Left lung (tissue), 14 donors: ENCODE measurements around the gene MYEOV. TPM values are rescaled to one million over a fixed set of nuclear protein-coding genes. Genes with fewer than 3 reads are reported as not detected.

Source experiments
- ATAC-seq: fragments of 200-7000 bp; cut with Tn5 transposase; one replicate; pipeline ENCODE4 v1.9.1; 2020; ENCODE audit warnings: moderate library complexity
- DNase-seq, 4 donors: peaks; one replicate each; pipeline ENCODE4 v3.0.0-alpha.2; 2013 to 2020
- H3K27ac ChIP-seq, 2 donors: fragments of 200-600 bp; sonication (generic) in 1 of 2; one replicate each; pipeline versions ENCODE4 v1.5.0 to v1.8.0; 2020 to 2021
- H3K27me3 ChIP-seq, 2 donors: fragments of 200-600 bp; sonication (generic) in 1 of 2; one replicate each; pipeline versions ENCODE4 v1.5.0 to v1.8.0; 2020 to 2021
- H3K36me3 ChIP-seq, 2 donors: fragments of 200-600 bp; sonication (generic) in 1 of 2; one replicate each; pipeline versions ENCODE4 v1.5.0 to v1.8.0; 2020 to 2021
- H3K4me1 ChIP-seq, 2 donors: fragments of 200-600 bp; one replicate each; pipeline ENCODE4 v1.8.0; 2021
- H3K4me3 ChIP-seq, 2 donors: fragments of 200-600 bp; sonication (generic) in 1 of 2; one replicate each; pipeline versions ENCODE4 v1.5.0 to v1.8.0; 2020 to 2021; ENCODE audit warnings: mild to moderate bottlenecking in 1 of 2
- H3K9me3 ChIP-seq, 2 donors: fragments of 200-600 bp; sonication (generic) in 1 of 2; one replicate each; pipeline versions ENCODE4 v1.5.0 to v1.8.0; 2020 to 2021
- CTCF ChIP-seq, 2 donors: fragments of 200-600 bp; sonication (generic) in 1 of 2; IDR thresholded peaks; one replicate each; pipeline versions ENCODE4 v1.5.0 to v1.8.0; 2021; ENCODE audit warnings: antibody characterized with exemption in 2 of 2
- intact Hi-C, 2 donors: fragments of 100-400 bp; cut with DNase I; formaldehyde crosslinking; loops; one replicate each; pipeline versions ENCODE4 v1.11.2 to v1.14.2; 2022
- long read RNA-seq, 12 donors: library from polyadenylated mRNA in 2 of 12; unstranded in 2 of 12; transcript quantifications; one replicate each; pipeline ENCODE4 v2.0.0 and lab custom pipeline, GENCODE V29; 2019 to 2026
- polyA plus RNA-seq, 6 donors: library from polyadenylated mRNA; unstranded; fragments of 120-200 nt; gene quantifications; one replicate each; pipeline ENCODE4 v1.2.1, GENCODE V29; 2013; ENCODE audit not compliant: insufficient read length in 6 of 6
- total RNA-seq, 2 donors: library from RNA; stranded (reverse); fragmentation: NEBNext Ultra II Directional; extraction: Animal tissue kit (Norgen Biotek cat#: 25700); gene quantifications; one replicate each; pipeline ENCODE4 v1.2.1, GENCODE V29; 2021
- donor health status: DM: no; HTN: yes; CAD: no.
- donor health status: DM: no; HTN: no; CAD: no.

MYEOV gene
- under 1 TPM; 0.47 to 0.85 TPM for total RNA-seq
- polyA plus RNA-seq, result under 1 TPM in 5 of 6 donors, not detected in 1; 0.31 to 0.77 (median 0.44) TPM
- long read RNA-seq, donor 1, partial matches to known transcripts, result 0 of 1 reads
- long read RNA-seq, donor 1, other reads (novel, unspliced or antisense), result 0 of 1 reads
- long read RNA-seq, donor 2, result 0 reads
- long read RNA-seq, donor 3, result 0 reads
- long read RNA-seq, donor 4, result 0 reads
- long read RNA-seq, donor 5, result 0 reads
- long read RNA-seq, donor 6, result 0 reads
- long read RNA-seq, donor 7, result 0 reads
- long read RNA-seq, donor 8, result 0 reads
- long read RNA-seq, donor 9, result 0 reads
- long read RNA-seq, donor 10, result 0 reads
- long read RNA-seq, donor 11, result 0 reads
- long read RNA-seq, donor 12, result 0 reads

GRCh38 chr11:69293819-69294505 lies at the start of gene MYEOV:
TSS of gene MYEOV (plus strand) at chr11:69294155. CDS start at chr11:69295355, 1,200 bp downstream.
- TF ChIP-seq CTCF (IDR thresholded peaks at IDR 0.05), result no peak
- Histone ChIP-seq H3K9me3 (no peaks in the 10 kb centered on the region), H3K4me1 (peaks cover 31 to 66% of the 10 kb centered on the region in 2 donors), H3K27ac (no peak within 1 kb of the TSS), H3K4me3 (no peak within 1 kb of the TSS), H3K27me3 (no peaks in the 10 kb centered on the region), H3K36me3 (no peaks in the 10 kb centered on the region)
- no peak for DNase-seq
- ATAC-seq, result peak; percentile 37
- intact Hi-C loops, result loop anchor here (2.0 to 10.0 kb wide), 3 partner anchors 151 to 351 kb away; partner anchors contain the start of gene CCND1 (in 2 of the 2)

GRCh38 chr11:69244266-69244665 lies 49.7 kb upstream of the MYEOV start:
- no peak overlapping the region for H3K4me3 ChIP-seq
- H3K36me3 ChIP-seq, result no peaks in the 10 kb centered on the region
- DNase-seq (no peak), ATAC-seq (no peak)
- H3K27me3 ChIP-seq, result no peaks in the 10 kb centered on the region
- H3K27ac ChIP-seq, result no peak overlapping the region
- intact Hi-C loops, result no loop called here
- TF ChIP-seq CTCF (IDR thresholded peaks at IDR 0.05), result no peak
- H3K4me1 ChIP-seq, result peaks cover 0 to 6% of the 10 kb centered on the region in 2 donors
- H3K9me3 ChIP-seq, result no peaks in the 10 kb centered on the region

GRCh38 chr11:69245041-69245440 lies 48.9 kb upstream of the MYEOV start:
- Histone ChIP-seq H3K4me3 (no peak overlapping the region), H3K36me3 (no peaks in the 10 kb centered on the region), H3K27me3 (no peaks in the 10 kb centered on the region), H3K27ac (no peak overlapping the region), H3K9me3 (no peaks in the 10 kb centered on the region), H3K4me1 (peaks cover 0 to 6% of the 10 kb centered on the region in 2 donors)
- TF ChIP-seq CTCF (IDR thresholded peaks at IDR 0.05), result no peak
- ATAC-seq (no peak), DNase-seq (no peak)
- intact Hi-C loops, result no loop called here

- H3K27me3 ChIP-seq, result no peaks in the 10 kb centered on the region
- no peaks in the 10 kb centered on the region for H3K36me3 ChIP-seq
- no peak for TF ChIP-seq CTCF (IDR thresholded peaks at IDR 0.05)
- intact Hi-C loops, result no loop called here
- no peak overlapping the region for H3K27ac ChIP-seq
- no peak for ATAC-seq
- no peak for DNase-seq
- peaks cover 0 to 6% of the 10 kb centered on the region in 2 donors for H3K4me1 ChIP-seq
- H3K4me3 ChIP-seq, result no peak overlapping the region
- no peaks in the 10 kb centered on the region for H3K9me3 ChIP-seq
Observed at GRCh38 chr11:69245491-69246345, 48.2 kb upstream of the MYEOV start.
